Transverse colon (tissue), 4 donors: ENCODE data around the gene FLT1. TPM values are rescaled to one million over a fixed set of nuclear protein-coding genes. Genes with fewer than 3 reads are reported as not detected.

Experiments used
- DNase-seq: peaks from one replicate; pipeline ENCODE4 v3.0.0-alpha.2; 2019
- H3K27ac ChIP-seq, 4 donors: fragments of 200-600 bp; sonication (generic); 2 replicates each; pipeline ENCODE4 v1.5.1; 2016 to 2018; ENCODE audit warnings: inconsistent platforms in 4 of 4
- H3K27me3 ChIP-seq: fragments of 200-600 bp; sonication (generic); 2 replicates; pipeline ENCODE4 v1.5.1; 2017; ENCODE audit warnings: inconsistent platforms
- H3K36me3 ChIP-seq, 4 donors: fragments of 200-600 bp; sonication (generic); 2 replicates each; pipeline ENCODE4 v1.5.1; 2017 to 2019; ENCODE audit warnings: inconsistent platforms in 4 of 4
- H3K4me1 ChIP-seq, 4 donors: fragments of 200-600 bp; sonication (generic); 2 replicates each; pipeline ENCODE4 v1.5.1; 2017 to 2020; ENCODE audit warnings: inconsistent platforms in 4 of 4
- H3K4me3 ChIP-seq, 4 donors: fragments of 200-600 bp; sonication (generic); 1 replicate in 1 of 4; 2 replicates in 3 of 4; pipeline versions ENCODE4 v1.5.1 to v1.6.1; 2017 to 2019; ENCODE audit warnings: inconsistent platforms in 4 of 4
- H3K9me3 ChIP-seq, 2 donors: fragments of 200-600 bp; sonication (generic); 2 replicates each; pipeline ENCODE4 v1.5.1; 2017 to 2019; ENCODE audit warnings: inconsistent platforms in 2 of 2
- EP300 ChIP-seq: sonication (generic); formaldehyde crosslinking; IDR thresholded peaks from one replicate; pipeline ENCODE4 v1.6.1; 2017; ENCODE audit warnings: antibody characterized with exemption, low read depth
- POLR2A ChIP-seq: fragments of 450-650 bp; IDR thresholded peaks from one replicate; pipeline ENCODE4 v1.6.1; 2016; ENCODE audit warnings: antibody characterized with exemption, mild to moderate bottlenecking, moderate library complexity
- POLR2AphosphoS5 ChIP-seq, 3 donors: sonication (generic); formaldehyde crosslinking; IDR thresholded peaks; one replicate each; pipeline ENCODE4 v1.6.1; 2016; ENCODE audit warnings: antibody characterized with exemption in 3 of 3
- WGBS, 2 donors: methylation state at CpG; one replicate each; pipeline ENCODE4 v1.1.5; 2018; ENCODE audit warnings: low coverage in 1 of 2; 5-methylcytosine and 5-hydroxymethylcytosine counted together
- in situ Hi-C, 4 donors: fragments of 200-750 bp; cut with MboI; loops; one replicate each; pipeline versions ENCODE4 v1.15.0 to v1.15.1; 2017; ENCODE audit warnings: low sequenced_read_pairs in 3 of 4, low pct_ligation_motif_present in 1 of 4, low pct_unique_long_range_greater_than_20kb in 1 of 4
- intact Hi-C: fragments of 100-400 bp; cut with DNase I; formaldehyde crosslinking; loops from one replicate; pipeline ENCODE4 v1.15.1; 2023; ENCODE audit warnings: low total_unique reads
- total RNA-seq, 4 donors: library from RNA; depleted of rRNA; stranded (reverse); fragments of >200 nt; gene quantifications; one replicate each; pipeline ENCODE4 v1.1.0, GENCODE V29; 2016
- TF ChIP-seq, protein P1 (sequence below), 5 experiments: fragments of 200-600 bp in 3 of 5; fragments of 450-650 bp in 2 of 5; sonication (generic) in 3 of 5; IDR thresholded peaks; 1 replicate in 2 of 5; 2 replicates in 3 of 5; pipeline ENCODE4 v1.5.1; 2016 to 2017; ENCODE audit warnings: antibody characterized with exemption in 5 of 5, inconsistent platforms in 3 of 5, mild to moderate bottlenecking in 2 of 5, moderate library complexity in 1 of 5

Gene FLT1
- total RNA-seq, 4 donors from 2014 or later, result 2.6 to 8.4 (median 3.5) TPM

DNA sequence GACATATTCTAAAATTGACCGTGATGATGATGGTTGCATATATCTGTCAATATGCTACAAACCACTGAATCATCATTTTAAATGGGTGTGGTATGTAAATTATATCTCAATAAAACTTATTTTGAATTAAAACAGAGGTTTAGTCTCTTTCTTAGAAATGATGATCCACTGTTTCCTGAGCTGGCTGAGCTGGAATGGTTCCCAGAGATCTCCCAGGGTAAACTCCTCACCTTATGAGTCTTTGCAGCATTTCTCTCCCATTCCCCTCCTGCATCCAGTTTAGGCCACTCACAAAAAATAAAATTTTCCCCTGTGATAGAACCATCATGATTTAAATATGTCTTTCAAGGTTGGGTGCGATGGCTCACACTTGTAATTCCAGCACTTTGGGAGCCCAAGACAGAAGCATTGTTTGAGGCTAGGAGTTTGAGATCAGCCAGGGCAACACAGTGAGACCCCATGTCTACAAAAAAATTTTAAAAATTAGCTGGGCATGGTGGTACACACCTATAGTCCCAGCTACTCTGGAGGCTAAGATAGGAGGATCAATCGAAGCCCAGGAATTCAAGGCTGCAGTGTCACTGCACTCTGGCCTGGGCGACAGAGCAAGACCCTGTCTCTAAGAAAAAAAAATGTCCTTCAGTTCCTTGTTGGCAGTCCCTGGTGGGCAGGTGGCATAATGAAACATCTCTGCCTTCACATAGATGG, 46.1 kb downstream of the FLT1 start:
- in situ Hi-C loops, result no loop called here

DNA sequence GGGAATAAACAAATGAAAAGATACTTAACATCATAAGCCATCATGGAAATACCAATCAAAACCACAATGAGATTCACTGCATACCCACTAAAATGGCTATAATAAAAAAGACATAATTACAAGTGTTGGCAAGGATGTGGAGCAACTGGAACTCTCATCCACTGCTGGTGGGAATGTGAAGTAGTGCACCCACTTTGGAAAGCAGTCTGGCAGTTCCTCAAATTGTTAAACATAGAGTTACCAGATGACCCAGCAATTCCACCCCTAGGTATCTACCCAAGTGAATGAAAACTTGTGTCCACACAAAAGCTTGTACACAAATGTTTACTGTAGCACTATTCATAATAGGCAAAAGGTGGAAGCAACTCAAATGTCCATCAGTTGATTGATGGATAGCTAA, 46.9 kb downstream of the FLT1 start:
- peaks cover 7% of the 10 kb centered on the region for H3K27me3 ChIP-seq
- H3K4me1 ChIP-seq, result no peaks in the 10 kb centered on the region
- in situ Hi-C loops (no loop called here), intact Hi-C loops (no loop called here)
- no peaks in the 10 kb centered on the region for H3K9me3 ChIP-seq
- no peaks in the 10 kb centered on the region for H3K36me3 ChIP-seq
- no peak overlapping the region for H3K27ac ChIP-seq
- no peak overlapping the region for H3K4me3 ChIP-seq
- TF ChIP-seq POLR2A, result no peak
- no peak for TF ChIP-seq POLR2AphosphoS5 (IDR thresholded peaks at IDR 0.05)
- TF ChIP-seq EP300, result no peak
- TF ChIP-seq, protein P1, sequence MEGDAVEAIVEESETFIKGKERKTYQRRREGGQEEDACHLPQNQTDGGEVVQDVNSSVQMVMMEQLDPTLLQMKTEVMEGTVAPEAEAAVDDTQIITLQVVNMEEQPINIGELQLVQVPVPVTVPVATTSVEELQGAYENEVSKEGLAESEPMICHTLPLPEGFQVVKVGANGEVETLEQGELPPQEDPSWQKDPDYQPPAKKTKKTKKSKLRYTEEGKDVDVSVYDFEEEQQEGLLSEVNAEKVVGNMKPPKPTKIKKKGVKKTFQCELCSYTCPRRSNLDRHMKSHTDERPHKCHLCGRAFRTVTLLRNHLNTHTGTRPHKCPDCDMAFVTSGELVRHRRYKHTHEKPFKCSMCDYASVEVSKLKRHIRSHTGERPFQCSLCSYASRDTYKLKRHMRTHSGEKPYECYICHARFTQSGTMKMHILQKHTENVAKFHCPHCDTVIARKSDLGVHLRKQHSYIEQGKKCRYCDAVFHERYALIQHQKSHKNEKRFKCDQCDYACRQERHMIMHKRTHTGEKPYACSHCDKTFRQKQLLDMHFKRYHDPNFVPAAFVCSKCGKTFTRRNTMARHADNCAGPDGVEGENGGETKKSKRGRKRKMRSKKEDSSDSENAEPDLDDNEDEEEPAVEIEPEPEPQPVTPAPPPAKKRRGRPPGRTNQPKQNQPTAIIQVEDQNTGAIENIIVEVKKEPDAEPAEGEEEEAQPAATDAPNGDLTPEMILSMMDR (IDR thresholded peaks at IDR 0.05), result no peak
- no peak for DNase-seq

More for the DNA sequence above, 46.1 kb downstream of the FLT1 start:
- DNase-seq, result no peak
- Histone ChIP-seq H3K9me3 (no peaks in the 10 kb centered on the region), H3K27me3 (peaks cover 13% of the 10 kb centered on the region), H3K36me3 (no peaks in the 10 kb centered on the region), H3K4me3 (no peak overlapping the region), H3K4me1 (no peaks in the 10 kb centered on the region), H3K27ac (no peak overlapping the region)
- intact Hi-C loops, result no loop called here
- TF ChIP-seq POLR2AphosphoS5 (IDR thresholded peaks at IDR 0.05) (no peak), EP300 (no peak), POLR2A (no peak)
- TF ChIP-seq, protein P1 (IDR thresholded peaks at IDR 0.05), result no peak
- 90 to 94% methylated on average over 2 to 4 of the region's 4 CpGs for WGBS, 2 donors

DNA sequence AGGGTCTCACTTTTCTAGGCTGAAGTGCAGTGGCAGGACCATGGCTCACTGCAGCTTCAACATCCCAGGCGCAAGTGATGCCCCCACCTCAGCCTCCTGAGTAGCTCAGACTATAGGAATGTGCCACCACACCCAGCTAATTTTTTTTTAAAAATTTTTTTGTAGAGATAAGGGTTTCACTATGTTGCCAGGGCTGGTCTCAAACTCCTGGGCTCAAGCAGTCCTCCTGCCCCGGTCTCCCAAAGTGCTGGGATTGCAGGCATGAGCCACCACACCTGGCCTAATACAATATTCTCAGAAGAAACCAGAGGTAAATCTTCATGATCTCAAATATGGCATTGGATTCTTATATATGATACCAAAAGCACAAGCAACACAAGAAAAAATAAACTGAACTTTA, 47.7 kb downstream of the FLT1 start:
- no peak overlapping the region for H3K27ac ChIP-seq
- H3K9me3 ChIP-seq, result no peaks in the 10 kb centered on the region
- H3K4me1 ChIP-seq, result no peaks in the 10 kb centered on the region
- WGBS, 2 donors, result 83 to 93% methylated on average over 1 to 2 of the region's 2 CpGs
- H3K4me3 ChIP-seq, result no peak overlapping the region
- DNase-seq, result no peak
- in situ Hi-C loops (no loop called here), intact Hi-C loops (no loop called here)
- H3K36me3 ChIP-seq, result no peaks in the 10 kb centered on the region
- peaks cover 7% of the 10 kb centered on the region for H3K27me3 ChIP-seq
- TF ChIP-seq EP300 (no peak), POLR2A (no peak), POLR2AphosphoS5 (IDR thresholded peaks at IDR 0.05) (no peak)
- TF ChIP-seq, protein P1 (IDR thresholded peaks at IDR 0.05), result no peak

DNA sequence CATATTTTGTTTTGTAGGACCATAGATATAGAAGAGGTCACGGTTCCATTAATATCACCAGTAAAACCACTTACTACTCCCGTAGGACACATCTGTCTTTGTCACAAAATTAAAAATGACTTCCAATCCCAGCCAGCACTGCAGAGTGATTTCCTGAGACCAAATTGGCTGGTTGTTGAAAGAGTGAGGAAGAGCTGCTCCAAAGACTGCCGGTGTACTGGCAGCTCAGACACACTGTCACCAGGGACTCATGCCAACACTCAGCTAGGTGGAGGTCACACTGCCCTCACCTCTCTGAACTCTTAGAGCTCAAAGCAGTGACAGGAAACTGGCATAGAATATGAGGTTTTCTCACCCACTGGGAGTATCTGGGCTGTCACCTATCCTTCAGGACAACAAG, 52.1 kb downstream of the FLT1 start:
- in situ Hi-C loops, result no loop called here
- H3K4me1 ChIP-seq, result no peaks in the 10 kb centered on the region
- H3K27ac ChIP-seq, result no peak overlapping the region
- WGBS, 2 donors, result 55 to 80% methylated on average over 2 to 3 of the region's 3 CpGs
- TF ChIP-seq EP300 (no peak), POLR2AphosphoS5 (IDR thresholded peaks at IDR 0.05) (no peak), POLR2A (no peak)
- TF ChIP-seq, protein P1 (IDR thresholded peaks at IDR 0.05), result no peak
- peaks cover 5% of the 10 kb centered on the region for H3K27me3 ChIP-seq
- no peak for DNase-seq
- H3K9me3 ChIP-seq, result peaks cover 0 to 5% of the 10 kb centered on the region in 2 donors
- no peak overlapping the region for H3K4me3 ChIP-seq
- H3K36me3 ChIP-seq, result no peaks in the 10 kb centered on the region
- intact Hi-C loops, result no loop called here
